Endothelial cell of umbilical vein (primary cell): Measurements from ENCODE around the gene CASKIN1. TPM values are rescaled to one million over a fixed set of nuclear protein-coding genes. Genes with fewer than 3 reads are reported as not detected.

Source experiments
- BruUV-seq: library from RNA; stranded (reverse); fragments of 400-500 nt; replicated peaks from 2 replicates; lab custom pipeline; 2021; lab: Mats Ljungman, UMichigan
- CTCF ChIA-PET: fragments of 300-600, 350-600 bp; sonication (Branson Sonifier 250); formaldehyde crosslinking; loops from one replicate; lab custom pipeline; 2021; ENCODE audit warnings: antibody characterized with exemption, inconsistent platforms; lab: Charles Lee
- POLR2A ChIA-PET: fragments of 300-600, 350-600 bp; sonication (Branson Sonifier 250); formaldehyde crosslinking; loops from one replicate; lab custom pipeline; 2021; ENCODE audit warnings: antibody characterized with exemption, inconsistent platforms; lab: Charles Lee
- DNase-seq: peaks from one replicate; pipeline ENCODE4 v3.0.0-alpha.2; 2011; ENCODE audit warnings: low read depth, low spot score
- FAIRE-seq: peaks from 2 replicates; lab custom pipeline; 2011; peaks lifted over from hg19 to GRCh38; lab: Jason Lieb, UNC
- H2AFZ ChIP-seq: 2 replicates; pipeline ENCODE4 v1.6.0; 2012; ENCODE audit warnings: low read depth, low read length, control low read depth, inconsistent platforms
- H3K27ac ChIP-seq: 2 replicates; pipeline ENCODE4 v1.5.1; 2011; ENCODE audit warnings: low read depth, mild to moderate bottlenecking, control low read depth, low read length, moderate library complexity; ENCODE audit not compliant: insufficient read depth
- H3K27me3 ChIP-seq, 2 experiments: 2 replicates each; pipeline versions ENCODE4 v1.6.0 to v1.6.1; 2011; ENCODE audit warnings: low read length in 2 of 2, mixed read lengths in 1 of 2; ENCODE audit not compliant: control insufficient read depth in 2 of 2, insufficient read depth in 2 of 2
- H3K36me3 ChIP-seq, 2 experiments: 2 replicates in 1 of 2; 3 replicates in 1 of 2; pipeline ENCODE4 v1.5.1; 2011; ENCODE audit warnings: low read length in 2 of 2, mild to moderate bottlenecking in 1 of 2, moderate library complexity in 1 of 2; ENCODE audit not compliant: control insufficient read depth in 2 of 2, insufficient read depth in 2 of 2; ENCODE audit errors: extremely low read depth in 1 of 2
- H3K4me1 ChIP-seq: 3 replicates; pipeline ENCODE4 v1.5.1; 2011; ENCODE audit warnings: mild to moderate bottlenecking, low read length; ENCODE audit not compliant: control insufficient read depth, insufficient read depth; ENCODE audit errors: extremely low read depth
- H3K4me2 ChIP-seq: 2 replicates; pipeline ENCODE4 v1.6.1; 2011; ENCODE audit warnings: low read length, control low read depth, mixed read lengths; ENCODE audit not compliant: insufficient read depth
- H3K4me3 ChIP-seq, 3 experiments: fragments of 200-600 bp in 1 of 3; sonication (generic), shearing (Covaris generic) in 1 of 3; replicated peaks in 1 of 3; 2 replicates each; pipeline ENCODE4 v1.5.1; 2011 to 2016; ENCODE audit warnings: control low read depth in 3 of 3, low read length in 3 of 3, mild to moderate bottlenecking in 2 of 3, inconsistent platforms in 1 of 3, low read depth in 1 of 3, moderate library complexity in 1 of 3; ENCODE audit not compliant: insufficient read depth in 1 of 3
- H3K79me2 ChIP-seq: 2 replicates; pipeline ENCODE4 v1.6.0; 2012; ENCODE audit warnings: low read length, inconsistent platforms; ENCODE audit not compliant: control insufficient read depth, insufficient read depth
- H3K9ac ChIP-seq: replicated peaks from 2 replicates; pipeline ENCODE3; 2011; ENCODE audit warnings: low read length, control low read depth; ENCODE audit not compliant: insufficient read depth; ENCODE audit errors: extremely low read depth
- H3K9me1 ChIP-seq: replicated peaks from 3 replicates; pipeline ENCODE4 v1.6.0; 2011; ENCODE audit warnings: mild to moderate bottlenecking, low read length; ENCODE audit not compliant: control insufficient read depth, insufficient read depth; ENCODE audit errors: extremely low read depth
- H3K9me3 ChIP-seq: replicated peaks from 2 replicates; pipeline ENCODE4 v1.5.1; 2012; ENCODE audit warnings: low read length, inconsistent platforms; ENCODE audit not compliant: control insufficient read depth, insufficient read depth
- H4K20me1 ChIP-seq: replicated peaks from 2 replicates; pipeline ENCODE3; 2011; ENCODE audit warnings: mild to moderate bottlenecking, low read length; ENCODE audit not compliant: control insufficient read depth, insufficient read depth; ENCODE audit errors: extremely low read depth
- CTCF ChIP-seq, 2 donors: IDR thresholded peaks; 1 replicate in 1 of 2; 2 replicates in 1 of 2; pipeline ENCODE4 v1.5.1; 2011; ENCODE audit warnings: low read length in 2 of 2, mild to moderate bottlenecking in 2 of 2, moderate library complexity in 2 of 2, control low read depth in 1 of 2, inconsistent platforms in 1 of 2, low read depth in 1 of 2; ENCODE audit not compliant: insufficient read depth in 1 of 2; ENCODE audit errors: extremely low read depth in 1 of 2
- EZH2 ChIP-seq: IDR thresholded peaks from 2 replicates; pipeline ENCODE4 v1.6.1; 2012; ENCODE audit warnings: borderline replicate concordance, low read depth, mild to moderate bottlenecking, moderate library complexity, low read length, inconsistent platforms; ENCODE audit not compliant: severe bottlenecking
- FOS ChIP-seq: IDR thresholded peaks from 2 replicates; pipeline ENCODE4 v1.6.1; 2011; ENCODE audit warnings: mild to moderate bottlenecking, low read length, moderate library complexity, borderline replicate concordance; ENCODE audit not compliant: insufficient read depth
- GATA2 ChIP-seq: IDR thresholded peaks from 2 replicates; pipeline ENCODE4 v1.7.0; 2011; ENCODE audit warnings: low read depth, mild to moderate bottlenecking, moderate library complexity, mixed read lengths, low read length; ENCODE audit not compliant: insufficient read length, insufficient read depth
- JUN ChIP-seq: IDR thresholded peaks from 2 replicates; pipeline ENCODE4 v1.6.1; 2011; ENCODE audit warnings: borderline replicate concordance, low read depth; ENCODE audit not compliant: insufficient read length, insufficient read depth
- MAX ChIP-seq: IDR thresholded peaks from 2 replicates; pipeline ENCODE4 v1.6.1; 2011; ENCODE audit not compliant: insufficient read depth, insufficient read length
- MYC ChIP-seq: IDR thresholded peaks from one replicate; pipeline ENCODE4 v1.6.1; 2011; ENCODE audit warnings: mild to moderate bottlenecking, low read depth, low read length
- POLR2A ChIP-seq: IDR thresholded peaks from 2 replicates; pipeline ENCODE4 v1.6.1; 2012; ENCODE audit warnings: low read depth, mild to moderate bottlenecking, control low read depth, low read length
- POLR2AphosphoS5 ChIP-seq: IDR thresholded peaks from 2 replicates; pipeline ENCODE4 v1.6.1; 2012; ENCODE audit warnings: low read depth, mild to moderate bottlenecking, control low read depth, low read length, moderate library complexity; ENCODE audit not compliant: insufficient read depth
- dilution Hi-C: fragments of 300-500 bp; cut with MboI; formaldehyde crosslinking; loops from one replicate; pipeline ENCODE4 v1.15.0; 2019; ENCODE audit warnings: low sequenced_read_pairs; ENCODE audit not compliant: extremely low pct_ligation_motif_present
- intact Hi-C: fragments of 100-400 bp; cut with micrococcal nuclease; formaldehyde crosslinking; loops from one replicate; pipeline ENCODE4 v1.10.0; 2022
- polyA plus RNA-seq, 4 experiments: library from polyadenylated mRNA; depleted of rRNA in 3 of 4; stranded (reverse) in 3 of 4; unstranded in 1 of 4; fragments of >200 nt; gene quantifications; 2 replicates each; pipeline versions ENCODE4 v1.2.1 to v1.2.3, GENCODE V29; 2011 to 2012; ENCODE audit warnings: missing spikeins in 1 of 4
- total RNA-seq: library from RNA; stranded (reverse); gene quantifications from 2 replicates; pipeline ENCODE4 v1.2.3, GENCODE V29; 2021

CASKIN1 gene
- total and polyA plus RNA-seq, 2 donors (not counting 3 experiments of a cell fraction or from before 2014, with no cell fraction given): 0.11 to 0.58 TPM

GRCh38 chr16:2184346-2184745, 12.1 kb downstream of the CASKIN1 start:
- H3K4me3 ChIP-seq: no peak overlapping the region
- H3K4me2 ChIP-seq: no peak overlapping the region
- H4K20me1 ChIP-seq: no peaks in the 10 kb centered on the region
- H3K36me3 ChIP-seq: no peaks in the 10 kb centered on the region
- H3K27ac ChIP-seq: no peak overlapping the region
- dilution Hi-C loops (no loop called here), intact Hi-C loops (no loop called here)
- no peak for FAIRE-seq
- no peak overlapping the region for H3K9ac ChIP-seq
- no TSS peak for BruUV-seq
- TF ChIP-seq FOS: no peak
- no peak for TF ChIP-seq JUN
- no peak for TF ChIP-seq EZH2
- TF ChIP-seq POLR2AphosphoS5: no peak
- TF ChIP-seq GATA2: no peak
- TF ChIP-seq CTCF (IDR thresholded peaks at IDR 0.05; ENCODE audit: extremely low read depth in 1 of 2, insufficient read depth in 1 of 2, low read depth in 1 of 2, low read length in 2 of 2): no peak
- TF ChIP-seq MYC: no peak
- no peak for TF ChIP-seq POLR2A
- TF ChIP-seq MAX: no peak
- CTCF ChIA-PET: no interaction called here
- no peaks in the 10 kb centered on the region for H3K9me1 ChIP-seq
- H3K79me2 ChIP-seq: no peaks in the 10 kb centered on the region
- H3K9me3 ChIP-seq: no peaks in the 10 kb centered on the region
- POLR2A ChIA-PET: interaction anchor here (1.9 kb wide), 1 partner anchor 29 kb away, joined by 5 read pairs; the partner anchor contains the start of gene TRAF7
- H3K27me3 ChIP-seq: no peaks in the 10 kb centered on the region
- no peaks in the 10 kb centered on the region for H3K4me1 ChIP-seq
- H2AFZ ChIP-seq: no peak overlapping the region
- DNase-seq: no peak
